Keratinocyte (primary cell): ENCODE measurements around the gene ATP6V0A4. TPM values are rescaled to one million over a fixed set of nuclear protein-coding genes. Genes with fewer than 3 reads are reported as not detected.

Experiments used
- DNase-seq: peaks from one replicate; pipeline ENCODE4 v3.0.0-alpha.2; 2011; ENCODE audit warnings: low read depth, missing footprints, low spot score
- FAIRE-seq: peaks from 2 replicates; lab custom pipeline; 2011; peaks lifted over from hg19 to GRCh38; lab: Jason Lieb, UNC
- H2AFZ ChIP-seq: 2 replicates; pipeline ENCODE4 v1.6.0; 2012; ENCODE audit warnings: low read length, control low read depth, inconsistent platforms; ENCODE audit not compliant: control insufficient read depth
- H3K27ac ChIP-seq: 2 replicates; pipeline ENCODE4 v1.5.1; 2011; ENCODE audit warnings: low read length; ENCODE audit not compliant: control insufficient read depth, insufficient read depth
- H3K27me3 ChIP-seq: 3 replicates; pipeline ENCODE4 v1.6.0; 2011; ENCODE audit warnings: low read length; ENCODE audit not compliant: control insufficient read depth, insufficient read depth; ENCODE audit errors: extremely low read depth
- H3K36me3 ChIP-seq, 2 experiments: 2 replicates in 1 of 2; 3 replicates in 1 of 2; pipeline ENCODE4 v1.5.1; 2011; ENCODE audit warnings: low read length in 2 of 2, mild to moderate bottlenecking in 1 of 2; ENCODE audit not compliant: control insufficient read depth in 2 of 2, insufficient read depth in 2 of 2; ENCODE audit errors: extremely low read depth in 1 of 2
- H3K4me1 ChIP-seq: 3 replicates; pipeline ENCODE4 v1.5.1; 2011; ENCODE audit warnings: low read length; ENCODE audit not compliant: control insufficient read depth, insufficient read depth; ENCODE audit errors: extremely low read depth
- H3K4me2 ChIP-seq: 3 replicates; pipeline ENCODE4 v1.6.0; 2011; ENCODE audit warnings: low read depth, low read length; ENCODE audit not compliant: control insufficient read depth, insufficient read depth; ENCODE audit errors: extremely low read depth
- H3K4me3 ChIP-seq, 3 experiments: fragments of 200-600 bp in 1 of 3; sonication (generic) in 1 of 3; 2 replicates in 2 of 3; 3 replicates in 1 of 3; pipeline ENCODE4 v1.5.1; 2011 to 2016; ENCODE audit warnings: low read length in 3 of 3, mild to moderate bottlenecking in 3 of 3, control low read depth in 2 of 3, inconsistent platforms in 1 of 3, low read depth in 1 of 3, mixed read lengths in 1 of 3, mixed run types in 1 of 3, moderate library complexity in 1 of 3; ENCODE audit not compliant: control insufficient read depth in 2 of 3, insufficient read depth in 2 of 3; ENCODE audit errors: extremely low read depth in 1 of 3
- H3K79me2 ChIP-seq: 2 replicates; pipeline ENCODE4 v1.6.0; 2012; ENCODE audit warnings: low read length; ENCODE audit not compliant: control insufficient read depth, insufficient read depth
- H3K9ac ChIP-seq: 3 replicates; pipeline ENCODE4 v1.6.0; 2011; ENCODE audit warnings: low read length; ENCODE audit not compliant: control insufficient read depth, insufficient read depth; ENCODE audit errors: extremely low read depth
- H3K9me1 ChIP-seq: 3 replicates; pipeline ENCODE4 v1.6.0; 2011; ENCODE audit warnings: low read length; ENCODE audit not compliant: control insufficient read depth, insufficient read depth; ENCODE audit errors: extremely low read depth
- H3K9me3 ChIP-seq: 2 replicates; pipeline ENCODE4 v1.5.1; 2012; ENCODE audit warnings: low read depth, low read length; ENCODE audit not compliant: control insufficient read depth
- H4K20me1 ChIP-seq: 3 replicates; pipeline ENCODE4 v1.6.0; 2011; ENCODE audit warnings: low read length; ENCODE audit not compliant: control insufficient read depth, insufficient read depth; ENCODE audit errors: extremely low read depth
- EZH2 ChIP-seq: IDR thresholded peaks from one replicate; pipeline ENCODE4 v1.6.1; 2012; ENCODE audit warnings: inconsistent platforms, mild to moderate bottlenecking, low read length, moderate library complexity
- dilution Hi-C: fragments of 300-500 bp; cut with MboI; formaldehyde crosslinking; loops from one replicate; pipeline ENCODE4 v1.7.0; 2020; ENCODE audit warnings: low sequenced_read_pairs; ENCODE audit not compliant: extremely low pct_ligation_motif_present
- polyA plus RNA-seq, 5 experiments: library from polyadenylated mRNA; depleted of rRNA in 3 of 5; stranded (reverse) in 3 of 5; stranded (forward) in 1 of 5; unstranded in 1 of 5; fragments of >200 nt; gene quantifications; 1 replicate in 1 of 5; 2 replicates in 3 of 5; 3 replicates in 1 of 5; pipeline versions ENCODE4 v1.2.1 to v1.2.3, GENCODE V29; 2011 to 2012; ENCODE audit warnings: missing spikeins in 2 of 5, low read depth in 1 of 5, low replicate concordance in 1 of 5
- TF ChIP-seq, protein P1 (sequence below), 3 experiments: IDR thresholded peaks in 1 of 3; conservative IDR thresholded peaks in 1 of 3; optimal IDR thresholded peaks in 1 of 3; 2 replicates in 2 of 3; 3 replicates in 1 of 3; pipeline versions ENCODE3 to v1.5.1; 2011; ENCODE audit warnings: low read length in 3 of 3, mild to moderate bottlenecking in 3 of 3, moderate library complexity in 2 of 3, control low read depth in 1 of 3, inconsistent platforms in 1 of 3; ENCODE audit not compliant: insufficient read depth in 2 of 3; ENCODE audit errors: extremely low read depth in 1 of 3

Gene ATP6V0A4
- polyA plus RNA-seq, 1 donor (not counting 4 experiments of a cell fraction or from before 2014, with no cell fraction given), result 0.34 TPM

DNA sequence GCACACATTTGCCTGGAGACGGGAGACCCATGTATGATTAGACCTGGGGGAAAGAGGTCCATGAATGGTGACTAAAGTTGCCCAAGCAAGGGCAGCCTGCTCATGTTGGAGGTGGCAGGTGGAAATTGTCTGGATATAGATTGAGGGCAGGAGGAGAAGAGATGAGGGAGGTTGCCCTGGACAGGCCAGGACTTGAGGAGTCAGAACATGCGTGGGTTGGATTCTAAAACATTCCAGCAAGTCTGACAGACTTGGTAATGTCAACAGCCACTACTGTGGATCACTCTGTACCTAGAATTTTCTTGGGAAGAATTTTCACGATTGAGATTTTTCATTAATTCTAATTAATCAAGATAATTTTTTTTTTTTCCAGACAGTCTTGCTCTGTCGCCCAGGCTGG, 77.7 kb downstream of the ATP6V0A4 start:
- Histone ChIP-seq H3K36me3 (no peaks in the 10 kb centered on the region), H3K9me1 (no peaks in the 10 kb centered on the region), H4K20me1 (no peaks in the 10 kb centered on the region), H3K4me1 (no peaks in the 10 kb centered on the region), H3K27me3 (no peaks in the 10 kb centered on the region), H3K4me3 (no peak overlapping the region), H3K27ac (no peak overlapping the region), H3K4me2 (no peak overlapping the region), H3K79me2 (no peaks in the 10 kb centered on the region), H3K9me3 (no peaks in the 10 kb centered on the region), H2AFZ (no peak overlapping the region), H3K9ac (no peak overlapping the region)
- dilution Hi-C loops, result no loop called here
- DNase-seq (no peak), FAIRE-seq (no peak)
- TF ChIP-seq, protein P1, sequence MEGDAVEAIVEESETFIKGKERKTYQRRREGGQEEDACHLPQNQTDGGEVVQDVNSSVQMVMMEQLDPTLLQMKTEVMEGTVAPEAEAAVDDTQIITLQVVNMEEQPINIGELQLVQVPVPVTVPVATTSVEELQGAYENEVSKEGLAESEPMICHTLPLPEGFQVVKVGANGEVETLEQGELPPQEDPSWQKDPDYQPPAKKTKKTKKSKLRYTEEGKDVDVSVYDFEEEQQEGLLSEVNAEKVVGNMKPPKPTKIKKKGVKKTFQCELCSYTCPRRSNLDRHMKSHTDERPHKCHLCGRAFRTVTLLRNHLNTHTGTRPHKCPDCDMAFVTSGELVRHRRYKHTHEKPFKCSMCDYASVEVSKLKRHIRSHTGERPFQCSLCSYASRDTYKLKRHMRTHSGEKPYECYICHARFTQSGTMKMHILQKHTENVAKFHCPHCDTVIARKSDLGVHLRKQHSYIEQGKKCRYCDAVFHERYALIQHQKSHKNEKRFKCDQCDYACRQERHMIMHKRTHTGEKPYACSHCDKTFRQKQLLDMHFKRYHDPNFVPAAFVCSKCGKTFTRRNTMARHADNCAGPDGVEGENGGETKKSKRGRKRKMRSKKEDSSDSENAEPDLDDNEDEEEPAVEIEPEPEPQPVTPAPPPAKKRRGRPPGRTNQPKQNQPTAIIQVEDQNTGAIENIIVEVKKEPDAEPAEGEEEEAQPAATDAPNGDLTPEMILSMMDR (optimal IDR thresholded peaks at IDR 0.05 in 1 of 3, IDR thresholded peaks at IDR 0.05 in 1 of 3, conservative IDR thresholded peaks at IDR 0.05 in 1 of 3; ENCODE audit: extremely low read depth in 1 of 3, insufficient read depth in 2 of 3, low read length in 3 of 3), result no peak
- no peak for TF ChIP-seq EZH2

- Histone ChIP-seq H3K9ac (no peak overlapping the region), H3K27me3 (no peaks in the 10 kb centered on the region), H3K4me1 (no peaks in the 10 kb centered on the region), H3K4me2 (no peak overlapping the region), H2AFZ (no peak overlapping the region), H4K20me1 (no peaks in the 10 kb centered on the region), H3K9me3 (no peaks in the 10 kb centered on the region), H3K4me3 (no peak overlapping the region), H3K9me1 (no peaks in the 10 kb centered on the region), H3K36me3 (no peaks in the 10 kb centered on the region), H3K27ac (no peak overlapping the region), H3K79me2 (no peaks in the 10 kb centered on the region)
- FAIRE-seq (no peak), DNase-seq (no peak)
- dilution Hi-C loops, result no loop called here
- TF ChIP-seq EZH2, result no peak
- TF ChIP-seq, protein P1 (optimal IDR thresholded peaks at IDR 0.05 in 1 of 3, IDR thresholded peaks at IDR 0.05 in 1 of 3, conservative IDR thresholded peaks at IDR 0.05 in 1 of 3; ENCODE audit: extremely low read depth in 1 of 3, insufficient read depth in 2 of 3, low read length in 3 of 3), result no peak
These were observed 81.1 kb downstream of the ATP6V0A4 start for GRCh38 chr7:138716889-138717288.
